ENCODE data around the gene SPOCK3.
"Not testable (repeated sequence)": the region's sequence is repeated elsewhere in the genome, so short reads cannot be mapped to it uniquely, and the experiment has no call there.

SPOCK3 gene

DNA sequence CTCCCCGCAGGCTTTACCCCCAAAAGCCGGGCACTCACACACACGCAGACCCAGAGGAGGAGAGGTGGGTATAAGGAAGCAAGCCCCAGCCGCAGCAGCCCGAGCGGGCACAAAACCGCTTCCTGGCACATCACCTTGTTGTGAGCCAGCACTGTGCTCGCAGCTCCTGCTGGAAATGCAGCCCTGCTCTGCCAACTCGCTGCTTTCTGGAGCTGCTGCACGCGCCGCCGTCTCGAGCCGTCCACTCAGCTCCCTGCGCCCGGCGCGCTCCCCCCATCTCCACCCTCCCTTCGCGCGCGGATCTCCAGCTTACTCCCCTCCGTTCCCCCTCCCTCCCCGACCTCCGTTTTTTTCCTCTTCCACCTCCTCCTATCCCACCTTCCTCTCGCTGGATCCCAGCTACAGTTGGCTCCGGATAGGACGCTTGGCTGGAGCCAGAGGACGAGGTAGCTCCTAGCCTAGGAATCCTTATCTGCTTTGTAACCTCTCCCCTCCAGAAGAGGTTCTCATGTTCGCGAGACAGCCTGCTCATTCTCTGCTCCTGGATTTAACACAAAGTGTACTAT lies at the start of gene SPOCK3:
Gene SPOCK3 (minus strand): TSS at position 179 of the 566 bp plus-strand sequence.
- peak; percentile 62 to 84 for DNase-seq

DNA sequence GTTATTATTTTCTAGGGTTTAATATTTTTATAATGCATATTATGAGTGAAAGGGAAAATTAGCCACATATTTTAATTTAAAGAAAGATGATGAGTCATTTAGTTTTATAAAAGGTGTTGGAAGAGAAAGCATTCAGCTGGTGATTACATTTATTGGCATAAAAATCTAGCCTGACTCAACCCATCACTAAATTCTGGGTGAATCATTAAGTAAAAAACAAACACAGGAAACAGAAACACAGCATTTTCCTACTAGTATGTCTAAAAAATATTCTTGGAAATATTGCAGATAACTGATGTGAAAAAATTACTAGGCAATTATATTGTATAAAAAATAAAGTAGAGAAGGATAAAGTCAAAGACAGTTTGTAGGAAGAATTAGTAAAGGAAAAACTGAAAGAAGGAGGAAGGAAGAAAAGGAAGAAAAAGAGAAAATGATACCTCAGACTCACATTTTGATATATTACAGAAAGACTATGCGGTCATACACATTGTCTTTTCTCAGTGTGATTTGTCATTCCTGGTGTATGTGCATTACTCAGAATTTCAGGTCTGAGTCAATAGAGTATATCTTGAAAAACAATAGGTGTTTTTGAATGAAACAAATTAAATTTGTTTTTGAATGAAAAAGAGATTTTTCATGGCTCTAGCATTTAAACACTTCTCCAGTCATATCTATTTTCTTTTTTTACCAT lies 48.0 kb upstream of the SPOCK3 start:
- DNase-seq, result no peak

DNA sequence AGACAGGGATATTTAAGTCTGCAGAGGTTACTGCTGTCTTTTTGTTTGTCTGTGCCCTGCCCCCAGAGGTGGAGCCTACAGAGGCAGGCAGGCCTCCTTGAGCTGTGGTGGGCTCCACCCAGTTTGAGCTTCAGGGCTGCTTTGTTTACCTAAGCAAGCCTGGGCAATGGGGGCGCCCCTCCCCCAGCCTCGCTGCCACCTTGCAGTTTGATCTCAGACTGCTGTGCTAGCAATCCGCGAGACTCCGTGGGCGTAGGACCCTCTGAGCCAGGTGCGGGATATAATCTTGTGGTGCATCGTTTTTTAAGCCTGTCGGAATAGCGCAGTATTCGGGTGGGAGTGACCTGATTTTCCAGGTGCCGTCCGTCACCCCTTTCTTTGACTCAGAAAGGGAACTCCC lies 47.3 kb upstream of the SPOCK3 start:
- DNase-seq, result not testable (repeated sequence)

DNA sequence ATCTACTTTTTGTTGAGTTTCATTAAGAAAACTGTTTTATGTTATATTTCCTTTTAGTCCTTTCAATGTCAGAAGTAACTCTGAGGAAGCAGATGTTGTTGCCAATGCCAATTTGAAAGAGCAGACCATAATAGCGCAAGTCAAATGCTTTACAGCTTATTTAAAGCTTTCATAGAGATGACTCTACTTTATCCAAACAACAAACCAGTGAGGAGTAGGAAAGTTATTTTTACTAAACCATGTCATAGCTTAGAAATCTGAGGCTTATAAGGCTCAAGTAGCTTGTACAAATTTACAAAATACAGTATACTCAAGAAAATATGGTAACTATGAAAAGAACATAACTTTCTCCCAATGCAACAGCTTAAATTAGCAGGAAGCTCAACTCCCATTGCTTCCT lies 40.1 kb upstream of the SPOCK3 start:
- no peak for DNase-seq

DNA sequence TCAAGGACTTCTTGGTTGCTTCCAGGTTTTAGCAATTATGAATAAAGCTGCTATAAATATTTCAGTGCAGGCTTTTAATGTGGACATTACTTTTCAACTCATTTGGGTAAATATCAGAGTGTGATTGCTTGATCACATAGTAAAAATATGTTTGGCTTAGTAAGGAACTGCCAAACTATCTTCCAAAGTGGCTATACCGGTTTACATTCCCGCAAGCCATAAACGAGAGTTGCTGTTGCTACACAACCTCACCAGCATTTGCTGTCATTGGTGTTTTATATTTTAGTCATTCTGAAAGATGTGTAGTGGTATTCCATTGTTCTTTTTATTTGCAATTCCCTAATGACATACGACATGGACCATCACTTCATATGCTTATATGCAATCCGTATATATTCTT lies 30.9 kb upstream of the SPOCK3 start:
- no peak for DNase-seq

DNA sequence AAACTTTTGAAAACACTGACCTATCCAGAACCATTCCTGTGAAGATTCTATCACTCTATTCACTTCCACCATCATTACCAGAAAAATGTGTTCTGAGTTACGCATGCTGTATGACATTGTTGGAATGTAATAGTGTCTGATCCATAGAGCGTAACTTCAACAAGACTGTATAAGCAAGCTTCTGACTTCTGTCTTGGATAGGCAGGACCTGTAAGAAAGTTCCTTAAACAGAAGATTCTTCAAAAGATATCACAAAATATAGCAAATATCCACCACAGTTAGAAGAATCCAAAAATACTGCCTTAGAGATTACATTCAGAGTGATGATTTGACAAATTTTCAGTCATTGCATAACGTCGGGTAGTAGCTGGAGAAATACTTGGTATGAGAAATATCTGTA lies 14.0 kb upstream of the SPOCK3 start:
- DNase-seq, result no peak

DNA sequence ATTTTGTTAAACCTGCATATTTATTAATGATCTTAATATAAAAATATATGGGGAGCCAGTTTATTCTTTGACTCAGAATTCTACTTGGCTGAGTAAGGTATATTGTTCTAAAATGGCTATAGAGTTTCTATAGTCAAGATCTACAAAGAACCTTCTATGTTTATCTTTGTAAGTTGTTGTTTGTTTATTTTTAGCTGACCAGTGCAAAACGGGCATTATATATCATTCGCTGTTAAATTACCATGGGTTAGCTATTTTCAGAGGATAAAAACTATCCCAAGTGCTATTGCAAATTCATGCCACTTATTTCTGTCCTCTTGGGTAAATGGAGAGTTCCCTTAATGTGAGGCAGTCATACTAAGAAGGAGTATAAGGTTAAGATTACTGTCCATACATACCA lies 5.3 kb upstream of the SPOCK3 start:
- no peak for DNase-seq

DNA sequence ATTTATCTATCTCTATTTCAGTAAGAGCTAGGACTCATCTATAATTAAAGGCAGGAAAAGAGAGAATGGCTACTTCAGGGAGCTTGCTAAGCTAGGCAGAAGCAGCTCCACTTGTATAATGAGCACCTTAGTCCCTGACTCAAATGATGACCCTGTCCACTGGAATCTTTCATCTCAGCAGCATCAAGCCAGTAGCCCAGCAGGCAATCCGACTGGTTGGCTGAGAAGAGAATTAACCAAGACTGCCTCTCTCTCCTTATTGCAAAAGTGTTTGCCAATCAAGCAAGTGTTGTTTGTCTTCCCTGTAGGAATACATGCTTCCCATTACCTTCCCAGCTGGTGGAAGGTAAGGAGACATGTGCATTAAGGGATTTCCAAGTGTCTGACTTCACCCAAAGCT lies 3.9 kb upstream of the SPOCK3 start:
- no peak for DNase-seq

DNA sequence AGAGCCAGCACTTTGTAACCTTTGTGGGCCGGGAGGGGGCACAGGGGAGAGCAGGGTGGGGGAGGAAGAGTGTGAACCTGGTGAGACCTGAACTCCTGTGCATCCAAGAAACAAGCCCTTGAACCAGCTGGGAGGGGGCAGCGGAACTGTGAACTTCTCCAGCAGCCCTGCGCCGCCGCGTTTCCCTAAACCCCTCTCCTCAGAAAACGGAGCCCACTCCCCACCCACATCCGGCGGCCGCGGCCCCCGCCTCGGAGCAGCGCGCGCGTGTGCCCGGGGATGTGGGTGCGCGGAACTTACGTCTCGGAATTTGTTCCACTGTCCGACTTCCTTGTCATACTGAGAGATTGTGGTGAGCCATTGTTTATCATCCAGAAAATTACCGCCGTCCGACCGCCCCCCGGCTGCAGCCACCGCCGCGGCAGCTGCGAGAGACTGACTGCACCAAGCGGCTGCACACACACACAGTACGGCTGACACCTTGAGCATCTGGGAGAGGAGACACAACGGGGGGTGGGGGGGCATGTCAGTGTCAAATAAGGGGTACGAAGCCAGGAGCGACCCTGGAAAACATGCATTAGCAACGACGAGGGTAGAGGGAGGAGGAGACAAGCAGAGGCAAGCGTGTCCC lies 494 bp downstream of the SPOCK3 start:
- peak; percentile 51 to 62 for DNase-seq

DNA sequence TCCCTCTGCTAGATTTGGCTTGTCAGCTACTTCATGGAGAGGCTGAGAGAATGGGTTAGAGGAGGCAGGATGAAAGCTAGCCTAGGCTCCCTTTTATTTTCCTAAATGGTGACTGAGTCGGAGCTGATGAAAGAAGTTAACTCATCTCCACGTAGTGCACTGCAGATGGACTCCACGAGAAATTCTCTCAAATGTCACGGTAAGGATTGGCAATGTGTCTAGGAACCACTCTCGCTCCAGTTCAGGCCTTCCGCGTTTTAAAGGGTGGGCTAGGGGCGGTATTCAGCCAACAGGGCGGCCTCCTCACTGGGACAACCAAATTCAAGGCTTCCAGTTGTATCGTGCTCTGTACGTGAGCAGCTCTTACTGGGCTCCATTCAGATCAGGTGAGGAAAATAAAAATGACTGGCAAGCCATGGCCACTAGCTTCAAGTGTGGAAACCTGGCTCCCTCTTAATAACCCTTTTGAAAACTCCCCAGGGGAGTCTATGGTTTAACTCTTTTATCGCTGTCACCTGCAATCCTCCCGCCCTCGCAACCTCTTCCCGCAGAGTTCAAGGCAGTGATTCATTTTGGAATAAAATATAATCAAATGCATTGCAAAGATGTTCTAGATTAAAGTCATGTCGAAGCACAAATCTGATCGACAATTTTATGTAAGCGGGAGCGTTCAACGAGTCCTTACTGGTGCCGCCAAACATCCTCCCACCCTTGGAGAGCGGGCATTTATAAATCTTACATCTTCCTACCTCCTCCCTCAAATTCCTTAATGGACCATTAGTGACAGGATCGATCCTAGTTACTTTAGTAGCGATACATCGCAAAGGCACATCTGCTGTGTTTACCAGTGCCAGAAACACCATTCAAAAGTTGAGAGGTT lies 1.2 kb downstream of the SPOCK3 start:
- DNase-seq, result peak; percentile 62 to 67

DNA sequence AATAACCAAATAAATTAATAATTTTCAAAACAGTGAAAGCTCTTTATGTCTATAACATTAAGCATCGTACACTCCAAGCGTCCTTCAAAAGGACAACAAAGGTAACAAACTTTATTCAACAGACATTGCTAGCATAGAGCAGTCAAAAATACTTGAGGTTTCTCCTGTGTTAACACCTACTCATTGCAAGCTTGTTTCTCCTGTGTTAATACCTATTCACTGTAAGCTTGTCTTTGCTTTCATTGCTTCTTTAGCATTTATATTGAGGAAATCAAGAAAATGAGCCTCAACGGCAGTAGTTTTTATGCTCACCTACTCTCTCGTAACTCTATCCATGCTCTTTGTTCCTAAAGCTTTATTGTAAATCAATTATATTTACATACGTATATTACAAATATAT lies 3.5 kb downstream of the SPOCK3 start:
- DNase-seq, result no peak

DNA sequence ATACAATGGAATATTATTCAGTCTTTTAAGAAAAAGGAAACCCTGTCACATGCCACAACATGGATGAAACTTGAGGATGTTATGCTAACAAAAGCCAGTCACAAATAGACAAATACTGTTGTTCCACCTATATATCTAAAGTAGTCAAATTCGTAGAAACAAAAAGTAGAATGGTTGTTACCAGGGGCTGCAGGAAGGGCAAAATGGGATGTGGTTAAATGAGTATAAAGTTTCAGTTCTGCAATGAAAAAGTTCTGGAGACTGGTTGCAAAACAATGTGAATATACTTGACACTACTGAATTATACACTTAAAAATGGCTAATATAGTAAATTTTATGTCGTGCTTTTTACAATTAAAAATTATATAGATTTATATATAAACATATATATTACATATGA lies 12.2 kb downstream of the SPOCK3 start:
- no peak for DNase-seq

DNA sequence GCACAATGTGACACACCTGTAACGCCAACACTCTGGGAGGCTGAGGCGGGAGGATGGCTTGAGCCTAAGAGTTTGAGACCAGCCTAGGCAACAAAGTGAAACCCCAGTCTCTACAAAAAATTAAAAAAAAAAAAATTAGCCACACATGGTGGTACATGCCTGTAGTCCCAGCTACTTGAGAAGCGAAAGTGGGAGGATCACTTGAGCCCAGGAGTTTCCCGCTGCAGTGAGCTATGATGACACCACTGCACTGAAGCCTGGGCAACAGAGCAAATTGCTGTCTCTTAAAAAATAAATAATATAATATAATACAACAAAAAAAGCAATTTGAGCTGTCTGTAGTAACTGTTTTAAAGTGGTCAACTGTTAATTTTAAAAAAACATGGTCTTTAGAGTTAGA lies 13.2 kb downstream of the SPOCK3 start:
- DNase-seq, result no peak

DNA sequence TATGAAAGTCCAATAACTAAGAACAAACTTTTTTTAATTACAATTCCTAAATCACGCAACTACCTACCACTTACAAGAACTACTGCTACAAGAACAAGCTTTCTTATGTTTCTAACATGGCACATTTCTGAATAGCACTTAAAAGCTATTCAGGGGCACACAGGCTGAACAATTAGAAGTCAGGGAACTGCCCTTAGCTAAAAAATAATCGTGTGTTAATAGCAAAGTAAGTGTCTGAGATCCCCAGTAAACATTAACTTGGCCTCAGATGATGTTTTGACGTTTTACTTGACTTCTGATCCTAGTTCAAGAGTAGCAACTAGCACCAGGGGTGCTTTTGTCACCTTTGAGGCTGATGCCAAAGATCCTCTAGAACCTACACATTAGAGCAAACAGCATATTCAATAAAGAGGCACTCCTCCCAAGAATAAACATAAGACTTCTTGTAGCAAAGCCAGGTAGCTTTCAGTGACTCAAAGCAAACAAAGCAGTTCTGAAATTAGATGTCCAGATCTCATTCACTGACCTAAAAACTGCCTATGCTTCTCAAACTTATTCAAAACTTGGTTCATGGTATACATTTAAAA lies 16.2 kb downstream of the SPOCK3 start:
- DNase-seq, result peak in 1 of 2 experiments; percentile 20

DNA sequence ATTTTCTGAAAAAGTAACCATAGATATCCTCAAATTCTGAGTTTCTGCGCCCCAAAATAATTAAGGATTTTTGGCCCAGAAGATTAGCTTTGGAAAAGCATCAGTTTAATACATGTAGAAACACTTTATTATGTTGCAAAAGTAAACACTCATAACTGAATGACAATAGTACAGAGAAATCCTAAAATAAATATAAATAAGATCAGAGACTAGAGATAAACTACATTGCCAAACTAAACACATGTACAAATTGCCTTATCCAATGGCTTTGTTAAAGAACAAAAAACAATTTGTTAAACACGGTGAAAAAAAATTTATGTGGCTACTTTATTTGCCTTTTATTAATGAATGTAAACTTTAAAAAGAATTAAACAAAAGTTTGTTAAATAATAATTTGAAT lies 17.5 kb downstream of the SPOCK3 start:
- no peak for DNase-seq

DNA sequence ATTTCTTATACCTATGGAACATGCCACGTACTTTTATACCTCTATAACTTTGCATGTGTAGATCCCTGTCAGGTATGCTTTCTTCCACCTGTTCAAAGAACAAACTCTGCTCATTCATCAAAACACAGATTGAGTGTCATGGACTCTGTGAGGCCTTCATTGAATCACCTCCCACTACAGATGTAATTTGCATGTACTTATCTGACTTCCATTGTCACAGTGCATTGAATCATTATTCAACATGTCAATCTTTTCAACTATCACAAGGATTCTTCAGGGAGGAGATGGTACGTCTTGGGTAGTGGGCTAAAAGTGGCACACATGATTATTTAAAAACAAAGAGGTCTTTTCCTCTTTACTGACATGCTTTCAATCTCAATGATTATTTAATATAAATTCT lies 24.1 kb downstream of the SPOCK3 start:
- no peak for DNase-seq

DNA sequence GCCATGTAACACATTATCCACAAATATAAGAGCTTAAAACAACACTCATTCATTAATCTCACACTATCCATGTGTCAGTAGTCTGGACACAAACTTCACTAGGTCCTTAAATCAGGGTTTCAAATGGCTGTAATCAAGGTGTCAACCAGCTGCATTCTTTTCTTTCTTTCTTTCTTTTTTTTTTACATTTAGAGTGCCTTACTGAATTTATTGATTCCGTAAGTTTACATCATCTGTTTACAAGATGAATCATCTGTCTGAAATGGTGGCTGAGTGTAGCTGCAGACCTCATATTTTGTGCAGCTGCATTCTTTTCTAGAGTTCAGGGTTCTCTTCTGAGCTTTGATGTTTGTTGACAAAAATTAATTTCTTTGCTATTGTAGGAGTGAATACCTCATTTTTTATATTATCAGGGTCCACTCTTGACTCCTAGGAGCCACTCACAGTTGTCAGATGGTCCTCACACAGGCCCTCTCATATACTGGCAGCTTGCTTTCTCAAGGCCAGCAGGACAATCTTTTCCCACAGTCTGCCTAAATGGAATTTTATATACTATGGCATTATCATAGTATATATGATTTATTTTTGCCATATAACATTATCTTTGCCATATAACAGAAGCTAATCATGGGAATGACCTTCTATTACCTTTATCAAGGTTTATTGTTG lies 37.8 kb downstream of the SPOCK3 start:
- no peak for DNase-seq

DNA sequence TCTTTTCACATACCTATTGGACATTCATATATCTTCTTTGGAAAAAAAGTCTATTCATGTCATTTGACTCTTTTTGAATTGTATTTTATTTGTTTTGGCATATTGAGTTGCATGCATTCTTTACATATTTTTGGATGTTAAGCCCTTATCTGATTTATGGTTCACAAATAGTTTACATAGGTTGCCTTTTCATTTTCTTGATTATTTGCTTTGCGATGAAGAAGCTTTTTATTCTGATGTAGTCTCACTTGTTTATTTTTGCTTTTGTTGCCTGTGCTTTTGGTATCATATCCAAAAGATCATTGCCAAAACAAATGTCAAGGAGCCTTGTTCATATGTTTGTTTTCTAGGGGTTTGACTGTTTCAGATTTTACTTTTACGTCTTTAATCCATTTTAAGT lies 43.9 kb downstream of the SPOCK3 start:
- no peak for DNase-seq

DNA sequence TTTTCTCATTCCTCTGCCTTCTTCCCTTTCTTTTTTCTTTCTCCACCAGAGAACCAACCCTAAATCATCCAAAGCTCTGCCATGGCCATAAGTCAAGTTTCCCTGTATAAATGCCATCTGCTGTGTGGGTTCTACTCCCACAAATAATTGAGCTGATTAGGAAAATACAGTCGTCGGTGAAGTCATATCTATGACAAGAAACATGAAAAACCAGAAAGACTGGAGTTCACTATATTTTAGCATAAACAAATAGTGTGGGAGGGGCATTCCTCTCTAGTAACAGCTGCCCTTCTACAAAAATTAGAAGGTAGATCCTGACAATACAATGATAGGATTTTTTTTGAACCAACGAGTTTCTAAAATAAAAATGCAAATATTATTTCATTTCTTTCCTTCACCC lies 48.8 kb downstream of the SPOCK3 start:
- DNase-seq, result no peak

DNA sequence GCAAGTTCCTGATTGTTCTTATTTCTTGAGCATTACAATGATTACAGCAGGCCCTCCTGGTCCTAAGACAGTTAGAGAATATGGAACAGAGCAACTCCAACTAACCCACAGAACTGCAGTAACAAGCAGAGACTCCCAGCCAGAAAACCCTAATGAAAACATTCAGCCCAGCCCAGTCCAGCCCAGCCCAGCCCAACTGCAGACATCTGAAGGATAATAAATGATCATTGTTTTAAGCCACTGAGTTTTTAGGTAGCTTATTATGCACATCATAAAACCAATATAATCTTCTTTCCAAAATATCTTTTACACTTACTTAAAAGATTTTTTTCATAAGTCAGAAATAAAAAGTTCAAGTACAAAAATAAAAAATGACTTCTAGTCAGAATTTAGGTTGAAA lies 51.3 kb downstream of the SPOCK3 start:
- DNase-seq, result no peak

DNA sequence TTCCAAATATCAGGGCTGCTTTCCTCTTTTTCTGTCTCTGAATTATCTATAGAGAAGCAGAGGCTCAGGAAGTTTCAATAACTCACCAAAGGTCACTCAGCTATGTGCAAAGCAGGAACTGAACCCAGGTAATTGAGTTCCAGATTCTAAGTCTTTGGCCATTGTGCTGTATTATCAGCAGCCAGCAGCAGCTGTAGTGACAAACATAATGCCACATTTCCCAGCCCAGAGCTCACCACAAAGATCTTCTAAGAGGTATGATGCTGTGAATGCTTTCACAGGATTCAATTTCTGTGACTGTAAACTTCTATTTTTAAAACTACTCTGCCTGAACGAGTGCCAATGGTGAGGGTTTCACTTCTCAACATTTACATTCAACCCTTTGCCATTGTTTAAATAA lies 56.4 kb downstream of the SPOCK3 start:
- no peak for DNase-seq

DNA sequence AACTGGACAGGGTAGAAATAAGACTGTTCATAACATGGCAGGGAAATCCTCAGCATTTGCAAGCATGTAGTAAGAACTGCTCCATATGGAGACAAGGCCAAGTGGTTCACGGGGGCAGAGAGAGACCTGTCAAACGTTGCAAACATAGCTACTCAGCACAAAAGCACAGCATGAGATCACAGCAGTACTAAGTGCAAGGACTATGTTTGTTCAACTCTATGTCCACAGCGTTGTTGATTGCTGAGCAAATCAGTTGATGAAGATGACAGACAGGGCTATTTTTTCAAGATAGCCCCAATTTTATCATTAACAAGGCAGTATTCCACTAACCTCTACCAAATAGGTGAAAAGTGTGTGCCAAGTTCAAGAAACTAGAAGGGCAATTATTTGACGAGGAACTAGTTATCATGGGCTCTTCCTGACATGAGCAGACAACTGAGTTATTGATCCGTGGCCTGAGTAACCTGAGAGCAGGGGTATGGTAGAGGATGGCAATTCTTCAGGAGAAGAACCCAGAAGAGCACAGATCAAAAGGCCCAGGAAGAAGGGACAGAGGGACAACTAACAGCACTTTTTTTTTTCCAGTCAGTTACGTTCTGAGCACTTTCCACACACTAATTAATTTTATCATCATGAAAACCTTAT lies 57.4 kb downstream of the SPOCK3 start:
- DNase-seq, result no peak
